OCI-LY3 (cell line): ENCODE data around the gene AIG1.

Experiments
- H2AFZ ChIP-seq: fragments of 200-600, 300-600 bp; shearing (Covaris generic); 2 replicates; pipeline ENCODE4 v1.6.0; 2014; ENCODE audit warnings: antibody characterized with exemption, low read depth, low read length
- H3K27ac ChIP-seq: fragments of 200-600, 300-600 bp; sonication (generic); 2 replicates; pipeline ENCODE4 v1.5.1; 2014; ENCODE audit warnings: mild to moderate bottlenecking, low read length, moderate library complexity, mixed read lengths
- H3K27me3 ChIP-seq: fragments of 200-600, 300-600 bp; sonication (generic); 2 replicates; pipeline ENCODE4 v1.6.1; 2014; ENCODE audit warnings: low read depth, low read length, mixed read lengths
- H3K36me3 ChIP-seq: fragments of 200-600, 300-600 bp; sonication (generic); replicated peaks from 2 replicates; pipeline ENCODE3; 2014; ENCODE audit warnings: low read depth, low read length, mixed read lengths
- H3K4me1 ChIP-seq: fragments of 300-600, 200-600 bp; sonication (generic); 2 replicates; pipeline ENCODE4 v1.6.1; 2014; ENCODE audit warnings: low read length, mixed read lengths
- H3K4me2 ChIP-seq: fragments of 200-600, 300-600 bp; sonication (generic); 2 replicates; pipeline ENCODE4 v1.6.1; 2014; ENCODE audit warnings: low read length, mixed read lengths
- H3K4me3 ChIP-seq: fragments of 300-600, 200-600 bp; sonication (generic); 2 replicates; pipeline ENCODE4 v1.5.1; 2014; ENCODE audit warnings: antibody characterized with exemption, mild to moderate bottlenecking, low read length, moderate library complexity
- H3K79me2 ChIP-seq: fragments of 300-600, 200-600 bp; shearing (Covaris generic); 2 replicates; pipeline ENCODE4 v1.6.1; 2014; ENCODE audit warnings: mild to moderate bottlenecking, low read length, mixed read lengths
- H3K9ac ChIP-seq: fragments of 300-600, 200-600 bp; shearing (Covaris generic); 2 replicates; pipeline ENCODE4 v1.6.0; 2014; ENCODE audit warnings: mild to moderate bottlenecking, low read length, moderate library complexity
- H3K9me3 ChIP-seq: fragments of 200-600, 300-600 bp; shearing (Covaris generic); 2 replicates; pipeline ENCODE4 v1.6.1; 2014; ENCODE audit warnings: low read length, mixed read lengths; ENCODE audit not compliant: insufficient read depth
- H4K20me1 ChIP-seq: fragments of 200-600, 300-600 bp; sonication (generic); 2 replicates; pipeline ENCODE4 v1.6.1; 2016; ENCODE audit warnings: low read length, mixed read lengths; ENCODE audit not compliant: insufficient read depth
- EZH2phosphoT487 ChIP-seq: fragments of 200-600 bp; shearing (Covaris generic); IDR thresholded peaks from 2 replicates; pipeline ENCODE4 v1.6.1; 2018; ENCODE audit warnings: antibody characterized with exemption, mixed run types, low read depth
- TF ChIP-seq, protein P1 (sequence below): fragments of 200-600, 300-600 bp; sonication (generic); IDR thresholded peaks from 2 replicates; pipeline ENCODE4 v1.5.1; 2014; ENCODE audit warnings: antibody characterized with exemption, low read length, low read depth

Gene AIG1

GRCh38 chr6:143109196-143109595 is 48.5 kb downstream of the AIG1 start:
- TF ChIP-seq, protein P1, sequence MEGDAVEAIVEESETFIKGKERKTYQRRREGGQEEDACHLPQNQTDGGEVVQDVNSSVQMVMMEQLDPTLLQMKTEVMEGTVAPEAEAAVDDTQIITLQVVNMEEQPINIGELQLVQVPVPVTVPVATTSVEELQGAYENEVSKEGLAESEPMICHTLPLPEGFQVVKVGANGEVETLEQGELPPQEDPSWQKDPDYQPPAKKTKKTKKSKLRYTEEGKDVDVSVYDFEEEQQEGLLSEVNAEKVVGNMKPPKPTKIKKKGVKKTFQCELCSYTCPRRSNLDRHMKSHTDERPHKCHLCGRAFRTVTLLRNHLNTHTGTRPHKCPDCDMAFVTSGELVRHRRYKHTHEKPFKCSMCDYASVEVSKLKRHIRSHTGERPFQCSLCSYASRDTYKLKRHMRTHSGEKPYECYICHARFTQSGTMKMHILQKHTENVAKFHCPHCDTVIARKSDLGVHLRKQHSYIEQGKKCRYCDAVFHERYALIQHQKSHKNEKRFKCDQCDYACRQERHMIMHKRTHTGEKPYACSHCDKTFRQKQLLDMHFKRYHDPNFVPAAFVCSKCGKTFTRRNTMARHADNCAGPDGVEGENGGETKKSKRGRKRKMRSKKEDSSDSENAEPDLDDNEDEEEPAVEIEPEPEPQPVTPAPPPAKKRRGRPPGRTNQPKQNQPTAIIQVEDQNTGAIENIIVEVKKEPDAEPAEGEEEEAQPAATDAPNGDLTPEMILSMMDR, result no peak
- TF ChIP-seq EZH2phosphoT487, result no peak
- H4K20me1 ChIP-seq, result no peaks in the 10 kb centered on the region

DNA sequence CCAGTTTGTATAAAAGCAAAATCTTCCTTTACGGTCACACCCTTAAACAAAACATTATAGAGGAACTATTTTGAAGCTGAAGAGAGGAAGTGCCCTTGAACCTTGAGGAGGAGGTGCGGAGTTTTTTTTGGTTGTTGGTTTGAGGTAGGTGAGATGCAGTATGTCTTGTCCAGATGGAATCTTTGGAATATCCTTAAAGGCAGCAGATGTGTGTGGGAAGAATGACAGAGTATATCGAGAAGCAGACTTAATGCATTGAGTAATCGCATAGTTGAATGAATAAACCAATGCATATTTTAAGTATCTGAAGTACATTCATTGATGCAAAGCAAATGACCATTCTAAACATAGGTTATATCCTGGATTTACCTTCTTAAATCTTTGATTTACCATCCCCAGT is 49.9 kb downstream of the AIG1 start:
- Histone ChIP-seq H4K20me1 (no peaks in the 10 kb centered on the region), H3K4me1 (peaks cover 6% of the 10 kb centered on the region), H3K9ac (no peak overlapping the region), H3K27ac (no peak overlapping the region), H2AFZ (no peak overlapping the region), H3K9me3 (no peaks in the 10 kb centered on the region), H3K27me3 (no peaks in the 10 kb centered on the region), H3K36me3 (no peaks in the 10 kb centered on the region), H3K79me2 (no peaks in the 10 kb centered on the region), H3K4me3 (no peak overlapping the region), H3K4me2 (no peak overlapping the region)
- no peak for TF ChIP-seq EZH2phosphoT487
- TF ChIP-seq, protein P1, result no peak

More at GRCh38 chr6:143109196-143109595, 48.5 kb downstream of the AIG1 start:
- H3K4me2 ChIP-seq, result no peak overlapping the region
- no peaks in the 10 kb centered on the region for H3K79me2 ChIP-seq
- no peak overlapping the region for H3K4me3 ChIP-seq
- no peak overlapping the region for H3K9ac ChIP-seq
- no peak overlapping the region for H2AFZ ChIP-seq
- H3K4me1 ChIP-seq, result peaks cover 6% of the 10 kb centered on the region
- H3K27me3 ChIP-seq, result no peaks in the 10 kb centered on the region
- H3K9me3 ChIP-seq, result no peaks in the 10 kb centered on the region
- no peak overlapping the region for H3K27ac ChIP-seq
- H3K36me3 ChIP-seq, result no peaks in the 10 kb centered on the region

GRCh38 chr6:143110996-143111395 is 50.3 kb downstream of the AIG1 start:
- H3K4me3 ChIP-seq, result no peak overlapping the region
- no peak overlapping the region for H3K27ac ChIP-seq
- no peaks in the 10 kb centered on the region for H3K79me2 ChIP-seq
- no peaks in the 10 kb centered on the region for H3K36me3 ChIP-seq
- H2AFZ ChIP-seq, result no peak overlapping the region
- TF ChIP-seq EZH2phosphoT487, result no peak
- TF ChIP-seq, protein P1, result no peak
- H3K4me2 ChIP-seq, result no peak overlapping the region
- H3K27me3 ChIP-seq, result no peaks in the 10 kb centered on the region
- no peaks in the 10 kb centered on the region for H3K9me3 ChIP-seq
- H3K9ac ChIP-seq, result no peak overlapping the region
- peaks cover 6% of the 10 kb centered on the region for H3K4me1 ChIP-seq
- H4K20me1 ChIP-seq, result no peaks in the 10 kb centered on the region

GRCh38 chr6:143111443-143111842 is 50.8 kb downstream of the AIG1 start:
- Histone ChIP-seq H3K79me2 (no peaks in the 10 kb centered on the region), H3K4me3 (no peak overlapping the region), H3K4me1 (peaks cover 6% of the 10 kb centered on the region)

More at GRCh38 chr6:143111443-143111842, 50.8 kb downstream of the AIG1 start:
- Histone ChIP-seq H3K4me2 (no peak overlapping the region), H3K27ac (no peak overlapping the region), H3K9ac (no peak overlapping the region), H3K36me3 (no peaks in the 10 kb centered on the region), H4K20me1 (no peaks in the 10 kb centered on the region), H3K27me3 (no peaks in the 10 kb centered on the region), H2AFZ (no peak overlapping the region), H3K9me3 (no peaks in the 10 kb centered on the region)
- TF ChIP-seq, protein P1, result no peak
- no peak for TF ChIP-seq EZH2phosphoT487
